Heart right ventricle (tissue), 16 donors: Measurements from ENCODE around the gene MAN2A2. TPM values are rescaled to one million over a fixed set of nuclear protein-coding genes. Genes with fewer than 3 reads are reported as not detected.

ENCODE experiments used
- ATAC-seq, 8 donors: fragments of 200-7000 bp; cut with Tn5 transposase; one replicate each; pipeline ENCODE4 v1.9.1; 2020; ENCODE audit warnings: mild to moderate bottlenecking in 8 of 8, moderate library complexity in 8 of 8, moderate number of reproducible peaks in 1 of 8
- DNase-seq, 2 donors: peaks; one replicate each; pipeline ENCODE4 v3.0.0-alpha.2; 2020
- H3K27ac ChIP-seq, 10 donors: fragments of 200-600 bp; sonication (generic) in 2 of 10; one replicate each; pipeline versions ENCODE4 v1.5.0 to v1.8.0; 2020 to 2022; ENCODE audit warnings: mild to moderate bottlenecking in 3 of 10
- H3K27me3 ChIP-seq, 7 donors: fragments of 200-600 bp; one replicate each; pipeline ENCODE4 v1.8.0; 2021 to 2022; ENCODE audit warnings: mild to moderate bottlenecking in 2 of 7
- H3K36me3 ChIP-seq, 9 donors: fragments of 200-600 bp; sonication (generic) in 1 of 9; one replicate each; pipeline versions ENCODE4 v1.5.0 to v1.8.0; 2020 to 2022; ENCODE audit warnings: mild to moderate bottlenecking in 2 of 9
- H3K4me1 ChIP-seq, 9 donors: fragments of 200-600 bp; sonication (generic) in 1 of 9; one replicate each; pipeline versions ENCODE4 v1.5.0 to v1.8.0; 2020 to 2022; ENCODE audit warnings: mild to moderate bottlenecking in 4 of 9
- H3K4me3 ChIP-seq, 10 donors: fragments of 200-600 bp; sonication (generic) in 2 of 10; one replicate each; pipeline versions ENCODE4 v1.5.0 to v1.8.0; 2020 to 2022; ENCODE audit warnings: mild to moderate bottlenecking in 7 of 10, moderate library complexity in 2 of 10
- H3K9me3 ChIP-seq, 11 donors: fragments of 200-600 bp in 10 of 11; sonication (generic) in 2 of 11; one replicate each; pipeline versions ENCODE4 v1.5.0 to v1.8.0; 2013 to 2022; ENCODE audit warnings: mild to moderate bottlenecking in 2 of 11, control low read depth in 1 of 11, moderate library complexity in 1 of 11
- CTCF ChIP-seq, 9 donors: fragments of 200-600 bp; sonication (generic) in 2 of 9; IDR thresholded peaks; one replicate each; pipeline versions ENCODE4 v1.5.0 to v1.8.0; 2021 to 2022; ENCODE audit warnings: antibody characterized with exemption in 9 of 9, mild to moderate bottlenecking in 5 of 9, moderate library complexity in 1 of 9
- WGBS, 2 donors: extraction: QIAGEN DNeasy Blood & Tissue Kit; methylation state at CpG; one replicate each; pipeline ENCODE4 v1.1.7; 2013; ENCODE audit warnings: inconsistent platforms in 1 of 2; 5-methylcytosine and 5-hydroxymethylcytosine counted together
- intact Hi-C, 10 donors: fragments of 100-400 bp; cut with DNase I; formaldehyde crosslinking; loops; one replicate each; pipeline versions ENCODE4 v1.11.1 to v1.14.2; 2022
- polyA plus RNA-seq, 2 donors: library from polyadenylated mRNA; stranded (reverse); fragments of 200-250 nt; gene quantifications; one replicate each; pipeline ENCODE4 v1.2.3, GENCODE V29; 2013
- total RNA-seq, 10 donors: library from RNA; stranded (reverse); fragmentation: NEBNext Ultra II Directional in 3 of 10; extraction: Animal tissue kit (Norgen Biotek cat#: 25700) in 3 of 10; gene quantifications; one replicate each; pipeline versions ENCODE4 v1.2.1 to v1.2.4, GENCODE V29; 2021 to 2023
- donor health status: Arrhythmogenic right ventricular cardiomyopathy.
- donor health status: ischemic (EF 13 %, LVEDD 7.1; RV severe dilation, severe dysfunction).
- donor health status: healthy with polysubstance abuse.
- donor health status: DM: no; HTN: yes; CAD: no.
- donor health status: DM: no; HTN: no; CAD: no.
- donor health status: ischemic (EF 25% LVEDD 6.9; RV normal size, moderate dysfunction).
- donor health status: ischemic (EF 25% LVEDD 5.7; RV mildly dilated, moderate dysfunction).
- donor health status: healthy.
- donor health status: DM: yes; HTN: yes; CAD: no.
- donor health status: Ischemic cardiomyopathy.
- donor health status: ischemic (EF 35%, LVEDD 5.7; RV mildly dilated, moderate dysfunction).
- donor health status: nonischemic (EF 11% LVEDD 7.7; RV severe dilation, severe dysfunction).
- donor health status: DM: yes; HTN: yes; CAD: no.
- donor health status: PGD.
- donor health status: ischemic (EF 29% LVEDD 5.4; RV normal size, mild dysfunction).
- donor health status: nonischemic (EF 23%, LVEDD 6.1; RV moderate dilation, normal function).

Gene MAN2A2
- total and polyA plus RNA-seq, 12 donors: 24.8 to 157 (median 95.6) TPM

DNA sequence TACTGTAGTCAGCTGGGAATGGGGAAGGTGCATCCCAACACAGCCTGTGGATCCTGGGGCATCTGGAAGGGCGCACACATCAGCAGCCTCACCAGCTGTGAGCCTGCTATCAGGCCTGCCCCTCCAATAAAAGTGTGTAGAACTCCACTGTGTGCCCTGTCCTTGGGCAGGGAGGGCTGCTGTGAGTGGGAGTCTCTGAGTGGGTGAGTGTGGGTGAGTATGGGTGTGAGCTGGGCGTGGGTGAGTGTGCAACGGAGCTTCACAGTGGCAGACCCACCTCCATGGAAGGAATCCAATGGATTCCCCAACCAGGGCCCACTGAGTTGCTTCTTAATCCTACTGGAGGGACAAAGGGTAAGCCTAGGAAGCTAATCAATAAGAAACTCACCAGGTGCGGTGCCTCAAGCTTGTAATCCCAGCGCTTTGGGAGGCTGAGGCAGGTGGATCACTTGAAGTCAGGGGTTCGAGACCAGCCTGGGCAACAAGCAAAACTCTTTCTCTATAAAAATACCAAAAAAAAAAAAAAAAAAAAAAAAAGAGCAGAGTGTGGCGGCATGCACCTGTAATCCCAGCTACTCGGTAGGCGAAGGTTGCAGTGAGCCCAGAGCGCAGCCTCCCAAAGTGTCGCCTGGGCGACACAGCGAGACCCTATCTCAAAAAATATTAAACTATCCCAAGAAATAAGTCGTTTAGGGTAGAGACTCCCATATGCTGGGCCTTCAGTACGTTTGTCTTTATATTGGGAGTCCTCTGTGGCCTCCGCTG, 51.0 kb downstream of the MAN2A2 start:
- H3K27me3 ChIP-seq: no peaks in the 10 kb centered on the region
- H3K4me1 ChIP-seq: peaks cover 0 to 36% (median 24%) of the 10 kb centered on the region in 9 donors
- intact Hi-C loops: loop anchor here in 3 of 10 donors (10.0 kb wide), 3 partner anchors 71 to 311 kb away; partner anchors contain the start of gene VPS33B (in 1 of the 3)
- peak overlapping the region in 9 of 10 donors; percentile 58 to 96 (median 82) for H3K4me3 ChIP-seq
- DNase-seq (no peak), ATAC-seq (no peak)
- TF ChIP-seq CTCF (IDR thresholded peaks at IDR 0.05): no peak
- peak overlapping the region in 8 of 10 donors; percentile 77 to 97 (median 90) for H3K27ac ChIP-seq
- WGBS, 2 donors: 75 to 76% methylated on average over 16 of the region's 16 CpGs
- H3K36me3 ChIP-seq: peaks cover 3 to 50% (median 41%) of the 10 kb centered on the region in 9 donors
- H3K9me3 ChIP-seq: no peaks in the 10 kb centered on the region

- Histone ChIP-seq H3K4me3 (peak within 1 kb of the TSS; percentile 44 to 96 (median 80)), H3K27me3 (no peaks in the 10 kb centered on the region), H3K4me1 (peaks cover 0 to 43% (median 28%) of the 10 kb centered on the region in 9 donors), H3K9me3 (no peaks in the 10 kb centered on the region), H3K27ac (peak within 1 kb of the TSS; percentile 15 to 97 (median 88)), H3K36me3 (peaks cover 0 to 45% (median 32%) of the 10 kb centered on the region in 9 donors)
- peak; percentile 89 to 97 (median 96) for ATAC-seq
- intact Hi-C loops: loop anchor here (5.0 to 10.0 kb wide), 10 partner anchors 37 to 317 kb away; partner anchors contain the start of genes PRC1 (in 2 of the 10) and VPS33B (in 1 of the 10)
- DNase-seq: peak; percentile 93 to 95
- no peak for TF ChIP-seq CTCF (IDR thresholded peaks at IDR 0.05)
- 2% methylated on average over 68 to 69 of the region's 69 CpGs for WGBS, 2 donors
Observed at GRCh38 chr15:90954712-90955623, 51.9 kb downstream of the MAN2A2 start, which contains the start of gene RCCD1. RCCD1 (plus strand) TSS chr15:90954884; CDS start chr15:90956735, 1,851 bp downstream.

GRCh38 chr15:90955624-90956273, 52.6 kb downstream of the MAN2A2 start:
- Histone ChIP-seq H3K4me3 (peak overlapping the region in 8 of 10 donors; percentile 66 to 96 (median 82)), H3K27ac (peak overlapping the region in 1 of 10 donors; percentile 95), H3K27me3 (no peaks in the 10 kb centered on the region), H3K4me1 (peaks cover 0 to 50% (median 31%) of the 10 kb centered on the region in 9 donors), H3K36me3 (peaks cover 0 to 45% (median 25%) of the 10 kb centered on the region in 9 donors), H3K9me3 (no peaks in the 10 kb centered on the region)
- intact Hi-C loops: loop anchor here (1.0 to 10.0 kb wide), 15 partner anchors 37 to 317 kb away; partner anchors contain the start of genes PRC1 (in 2 of the 10) and VPS33B (in 1 of the 10)
- ATAC-seq (no peak), DNase-seq (no peak)
- 69 to 73% methylated on average over 20 of the region's 20 CpGs for WGBS, 2 donors
- no peak for TF ChIP-seq CTCF (IDR thresholded peaks at IDR 0.05)
